D721Med (cell line): ENCODE measurements around the gene PLCB1.

Experiments used
- DNase-seq: peaks from one replicate; pipeline ENCODE4 v3.0.0; 2011; ENCODE audit warnings: low spot score; ENCODE audit not compliant: insufficient read length
- FAIRE-seq: peaks from 2 replicates; lab custom pipeline; 2011; peaks lifted over from hg19 to GRCh38; lab: Jason Lieb, UNC
- CTCF ChIP-seq: IDR thresholded peaks from 2 replicates; pipeline ENCODE4 v1.5.1; 2012; ENCODE audit warnings: mild to moderate bottlenecking, control low read depth; ENCODE audit not compliant: insufficient read depth; ENCODE audit errors: missing control alignments

Gene PLCB1

GRCh38 chr20:8425802-8426201, 293.7 kb downstream of the PLCB1 start:
- no peak for FAIRE-seq
- no peak for DNase-seq
- no peak for TF ChIP-seq CTCF

GRCh38 chr20:8427419-8428040, 295.5 kb downstream of the PLCB1 start:
- no peak for DNase-seq
- no peak for FAIRE-seq
- TF ChIP-seq CTCF, result no peak

GRCh38 chr20:8428988-8429387, 296.9 kb downstream of the PLCB1 start:
- no peak for TF ChIP-seq CTCF
- FAIRE-seq (no peak), DNase-seq (no peak)

- no peak for DNase-seq
- no peak for FAIRE-seq
- no peak for TF ChIP-seq CTCF
These were observed 299.7 kb downstream of the PLCB1 start for GRCh38 chr20:8431538-8432434.

GRCh38 chr20:8432435-8433148, 300.5 kb downstream of the PLCB1 start:
- FAIRE-seq (no peak), DNase-seq (no peak)
- TF ChIP-seq CTCF, result no peak

- DNase-seq (no peak), FAIRE-seq (no peak)
- no peak for TF ChIP-seq CTCF
These were observed 301.2 kb downstream of the PLCB1 start for GRCh38 chr20:8433291-8433690.
